ENCODE measurements around the gene DOCK3.
"Not testable (repeated sequence)": the region's sequence is repeated elsewhere in the genome, so short reads cannot be mapped to it uniquely, and the experiment has no call there.

The DOCK3 gene

GRCh38 chr3:51338632-51339031 lies 663.9 kb downstream of the DOCK3 start:
- no peak for DNase-seq

- no peak for DNase-seq
These were observed 665.5 kb downstream of the DOCK3 start for GRCh38 chr3:51340013-51340829.

- DNase-seq, result no peak
These were observed 666.4 kb downstream of the DOCK3 start for GRCh38 chr3:51340989-51341636.

- no peak for DNase-seq
These were observed 669.4 kb downstream of the DOCK3 start for GRCh38 chr3:51343918-51344687.

- DNase-seq, result no peak
These were observed 676.0 kb downstream of the DOCK3 start for GRCh38 chr3:51350751-51351150.

- no peak for DNase-seq
These were observed 678.4 kb downstream of the DOCK3 start for GRCh38 chr3:51353131-51353530.

- no peak for DNase-seq
These were observed 679.0 kb downstream of the DOCK3 start for GRCh38 chr3:51353691-51354090.

GRCh38 chr3:51354172-51354571 lies 679.4 kb downstream of the DOCK3 start:
- no peak for DNase-seq

- DNase-seq, result no peak
These were observed 680.2 kb downstream of the DOCK3 start for GRCh38 chr3:51354731-51355615.

GRCh38 chr3:51355891-51356578 lies 681.3 kb downstream of the DOCK3 start:
- no peak for DNase-seq

GRCh38 chr3:51357856-51358255 lies 683.1 kb downstream of the DOCK3 start:
- DNase-seq, result no peak

GRCh38 chr3:51358981-51359380 lies 684.3 kb downstream of the DOCK3 start:
- no peak for DNase-seq

GRCh38 chr3:51360806-51361205 lies 686.1 kb downstream of the DOCK3 start:
- no peak for DNase-seq

GRCh38 chr3:51361746-51362145 lies 687.0 kb downstream of the DOCK3 start:
- no peak for DNase-seq

- no peak for DNase-seq
These were observed 687.7 kb downstream of the DOCK3 start for GRCh38 chr3:51362476-51362875.

GRCh38 chr3:51368276-51368675 lies 693.5 kb downstream of the DOCK3 start:
- not testable (repeated sequence) for DNase-seq

GRCh38 chr3:51371943-51372557 lies 697.3 kb downstream of the DOCK3 start:
- no peak for DNase-seq

GRCh38 chr3:51373658-51374421 lies 699.1 kb downstream of the DOCK3 start:
- DNase-seq, result no peak

- DNase-seq, result no peak
These were observed 699.7 kb downstream of the DOCK3 start for GRCh38 chr3:51374456-51374855.

- DNase-seq, result no peak
These were observed 700.4 kb downstream of the DOCK3 start for GRCh38 chr3:51375136-51375535.

- DNase-seq, result no peak
These were observed 700.8 kb downstream of the DOCK3 start for GRCh38 chr3:51375571-51375970.
